ENCODE measurements around the gene DMAP1. TPM values are rescaled to one million over a fixed set of nuclear protein-coding genes. Genes with fewer than 3 reads are reported as not detected.

DMAP1 gene
- total RNA-seq, 1 experiment from 2014 or later = 52.9 TPM

GRCh38 chr1:44222397-44223186 lies 9.3 kb downstream of the DMAP1 start:
- BruUV-seq (replicated peaks) = no TSS peak
- TF ChIP-seq CTCF (IDR thresholded peaks at IDR 0.05) (no peak), SIN3A (IDR thresholded peaks at IDR 0.05; ENCODE audit: borderline replicate concordance, insufficient read depth, low read depth, low read length) (no peak), REST (IDR thresholded peaks at IDR 0.05; ENCODE audit: insufficient read depth in 1 of 2, low read depth in 2 of 2, low read length in 1 of 2) (no peak), TCF7L2 (IDR thresholded peaks at IDR 0.05; ENCODE audit: low read depth, low read length) (no peak), POLR2AphosphoS5 (IDR thresholded peaks at IDR 0.05; ENCODE audit: low read depth, low read length) (no peak)
- Histone ChIP-seq H3K27ac (ENCODE audit: low read length) (no peak overlapping the region), H3K4me1 (ENCODE audit: control insufficient read depth, insufficient read depth, low read length) (no peaks in the 10 kb centered on the region), H3K27me3 (ENCODE audit: control insufficient read depth, insufficient read depth, low read length) (no peaks in the 10 kb centered on the region), H3K9me3 (ENCODE audit: control insufficient read depth, insufficient read depth, low read depth, low read length) (0 out of 2 replicates have a peak, but pooled peaks cover 3% of the 10 kb centered on the region), H3K36me3 (ENCODE audit: control insufficient read depth, insufficient read depth, low read length) (peaks cover 2% of the 10 kb centered on the region; the same call in 1 of the 2 replicates), H3K4me3 (ENCODE audit: low read depth in 2 of 2, low read length in 2 of 2) (no peak overlapping the region)
- intact Hi-C loops (cut with micrococcal nuclease; ENCODE audit: unreplicated experiment) (no loop called here), in situ Hi-C loops (cut with HindIII; ENCODE audit: low pct_unique_long_range_greater_than_20kb, low sequenced_read_pairs) (no loop called here)
- ChIA-PET CTCF (interaction anchor here (0.5 kb wide), 1 partner anchor 34 kb away, joined by 3 read pairs; no protein-coding TSS in a partner anchor), POLR2A (no interaction called here)
- no peak for ATAC-seq
- no peak for DNase-seq (ENCODE audit: low read depth, low spot score)

DNA sequence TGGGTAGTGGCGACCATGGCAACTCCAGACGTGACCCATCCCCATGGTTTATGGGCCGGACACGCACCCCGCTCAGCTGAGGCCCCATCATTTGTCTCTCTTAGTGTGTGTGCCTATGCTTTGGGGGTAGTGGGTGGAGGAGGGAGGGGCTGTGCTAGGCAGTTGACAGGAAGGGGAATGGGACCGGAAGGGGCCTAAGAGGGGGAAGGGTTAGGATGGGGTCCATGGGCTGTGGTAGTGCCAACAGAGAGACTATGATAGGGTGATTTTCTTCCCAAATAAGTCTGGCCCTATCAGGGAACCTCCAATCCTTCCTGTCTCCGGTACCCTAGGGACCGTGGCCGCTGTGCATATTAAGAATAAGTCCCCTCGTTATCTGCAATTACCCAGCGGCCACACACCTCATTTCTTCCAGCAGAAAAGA lies 9.9 kb downstream of the DMAP1 start:
- no TSS peak for BruUV-seq (replicated peaks)
- no peaks in the 10 kb centered on the region for H3K4me1 ChIP-seq (ENCODE audit: control insufficient read depth, insufficient read depth, low read length)
- H3K27ac ChIP-seq (ENCODE audit: low read length) = no peak overlapping the region
- H3K27me3 ChIP-seq (ENCODE audit: control insufficient read depth, insufficient read depth, low read length) = no peaks in the 10 kb centered on the region
- TF ChIP-seq TCF7L2 (IDR thresholded peaks at IDR 0.05; ENCODE audit: low read depth, low read length) (no peak), REST (IDR thresholded peaks at IDR 0.05; ENCODE audit: insufficient read depth in 1 of 2, low read depth in 2 of 2, low read length in 1 of 2) (no peak), SIN3A (IDR thresholded peaks at IDR 0.05; ENCODE audit: borderline replicate concordance, insufficient read depth, low read depth, low read length) (no peak), POLR2AphosphoS5 (IDR thresholded peaks at IDR 0.05; ENCODE audit: low read depth, low read length) (no peak), CTCF (IDR thresholded peaks at IDR 0.05) (no peak)
- no peak overlapping the region for H3K4me3 ChIP-seq (ENCODE audit: low read depth in 2 of 2, low read length in 2 of 2)
- H3K36me3 ChIP-seq (ENCODE audit: control insufficient read depth, insufficient read depth, low read length) = peaks cover 2% of the 10 kb centered on the region; the same call in 1 of the 2 replicates
- ATAC-seq = no peak
- CTCF ChIA-PET = no interaction called here
- POLR2A ChIA-PET = no interaction called here
- 0 out of 2 replicates have a peak, but pooled peaks cover 3% of the 10 kb centered on the region for H3K9me3 ChIP-seq (ENCODE audit: control insufficient read depth, insufficient read depth, low read depth, low read length)
- intact Hi-C loops (cut with micrococcal nuclease; ENCODE audit: unreplicated experiment) = no loop called here
- in situ Hi-C loops (cut with HindIII; ENCODE audit: low pct_unique_long_range_greater_than_20kb, low sequenced_read_pairs) = no loop called here
- DNase-seq (ENCODE audit: low read depth, low spot score) = no peak

Measured in Panc1 (cell line).